Measurements from ENCODE around the gene ATRNL1.

ATRNL1 gene

GRCh38 chr10:115972426-115972825, 879.3 kb downstream of the ATRNL1 start:
- no peak overlapping the region for H3K4me3 ChIP-seq (ENCODE audit: low read depth, low read length)
- TF ChIP-seq CTCF (IDR thresholded peaks at IDR 0.05; ENCODE audit: low read depth, low read length): no peak

- no peak for TF ChIP-seq CTCF (IDR thresholded peaks at IDR 0.05; ENCODE audit: low read depth, low read length)
- H3K4me3 ChIP-seq (ENCODE audit: low read depth, low read length): no peak overlapping the region
These were observed 881.2 kb downstream of the ATRNL1 start for GRCh38 chr10:115974351-115974750.

- TF ChIP-seq CTCF (IDR thresholded peaks at IDR 0.05; ENCODE audit: low read depth, low read length): no peak
- no peak overlapping the region for H3K4me3 ChIP-seq (ENCODE audit: low read depth, low read length)
These were observed 881.8 kb downstream of the ATRNL1 start for GRCh38 chr10:115974816-115975430.

GRCh38 chr10:115975506-115975905, 882.3 kb downstream of the ATRNL1 start:
- no peak for TF ChIP-seq CTCF (IDR thresholded peaks at IDR 0.05; ENCODE audit: low read depth, low read length)
- H3K4me3 ChIP-seq (ENCODE audit: low read depth, low read length): no peak overlapping the region

GRCh38 chr10:115976342-115976741, 883.2 kb downstream of the ATRNL1 start:
- no peak overlapping the region for H3K4me3 ChIP-seq (ENCODE audit: low read depth, low read length)
- no peak for TF ChIP-seq CTCF (IDR thresholded peaks at IDR 0.05; ENCODE audit: low read depth, low read length)

- TF ChIP-seq CTCF (IDR thresholded peaks at IDR 0.05; ENCODE audit: low read depth, low read length): no peak
- no peak overlapping the region for H3K4me3 ChIP-seq (ENCODE audit: low read depth, low read length)
These were observed 884.7 kb downstream of the ATRNL1 start for GRCh38 chr10:115977855-115978254.

GRCh38 chr10:115979576-115979975, 886.4 kb downstream of the ATRNL1 start:
- no peak for TF ChIP-seq CTCF (IDR thresholded peaks at IDR 0.05; ENCODE audit: low read depth, low read length)
- H3K4me3 ChIP-seq (ENCODE audit: low read depth, low read length): no peak overlapping the region

Data from WI38 (cell line).